AG09309 (cell line): ENCODE results near the gene NOC4L.
A peak's percentile ranks its signal among the peaks of the same experiment; 100 is the strongest.
"Not testable (repeated sequence)": the region's sequence is repeated elsewhere in the genome, so short reads cannot be mapped to it uniquely, and the experiment has no call there.

Source experiments
- DNase-seq: peaks from one replicate; pipeline ENCODE4 v3.0.0-alpha.2; 2010; ENCODE audit warnings: low read depth
- H3K4me3 ChIP-seq: 2 replicates; pipeline ENCODE4 v1.5.1; 2011; ENCODE audit warnings: mild to moderate bottlenecking, low read depth, low read length, moderate library complexity; ENCODE audit not compliant: control insufficient read depth
- TF ChIP-seq, protein P1 (sequence below): IDR thresholded peaks from 2 replicates; pipeline ENCODE4 v1.5.1; 2011; ENCODE audit warnings: mild to moderate bottlenecking, low read depth, low read length, inconsistent platforms; ENCODE audit not compliant: insufficient read depth, control insufficient read depth; ENCODE audit errors: missing control alignments

NOC4L gene

DNA sequence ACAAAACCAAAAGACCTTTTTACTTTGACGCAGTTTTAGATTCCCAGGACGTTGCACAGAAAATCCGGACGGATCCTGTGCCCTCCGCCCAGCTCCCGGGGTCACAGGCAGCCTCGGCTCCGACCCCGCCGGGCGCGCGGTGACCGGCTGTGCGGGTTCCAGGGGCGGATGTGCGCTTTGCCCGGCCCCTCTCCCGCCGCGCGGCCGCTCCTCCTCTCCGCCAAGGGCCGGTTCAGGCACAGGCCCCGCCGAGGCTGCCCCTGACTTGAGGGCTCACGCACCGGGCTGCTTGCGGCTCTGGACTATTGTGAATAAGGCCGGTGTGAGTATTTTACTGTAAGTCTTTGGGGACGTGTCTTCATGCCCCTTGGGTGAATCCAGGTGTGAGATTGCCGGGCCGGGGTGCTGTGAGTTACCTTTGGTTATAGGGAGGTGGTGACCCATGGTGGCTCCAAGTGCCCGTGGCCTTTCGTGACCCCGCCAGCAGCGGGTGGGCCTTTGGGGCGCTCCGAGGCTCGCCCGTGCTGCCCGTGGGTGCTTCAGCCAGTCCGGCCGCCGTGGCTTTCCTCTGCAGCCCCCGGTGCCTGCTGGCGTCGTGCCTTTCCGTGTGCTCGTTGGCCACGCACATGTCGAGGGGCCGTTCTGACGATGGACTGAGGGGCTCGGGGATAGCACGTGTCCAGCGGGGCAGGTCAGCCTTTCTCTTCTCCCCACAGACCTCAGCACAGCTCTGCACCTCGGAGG, 45.9 kb downstream of the NOC4L start:
- DNase-seq = no peak
- peak overlapping the region; percentile 46 for H3K4me3 ChIP-seq

DNA sequence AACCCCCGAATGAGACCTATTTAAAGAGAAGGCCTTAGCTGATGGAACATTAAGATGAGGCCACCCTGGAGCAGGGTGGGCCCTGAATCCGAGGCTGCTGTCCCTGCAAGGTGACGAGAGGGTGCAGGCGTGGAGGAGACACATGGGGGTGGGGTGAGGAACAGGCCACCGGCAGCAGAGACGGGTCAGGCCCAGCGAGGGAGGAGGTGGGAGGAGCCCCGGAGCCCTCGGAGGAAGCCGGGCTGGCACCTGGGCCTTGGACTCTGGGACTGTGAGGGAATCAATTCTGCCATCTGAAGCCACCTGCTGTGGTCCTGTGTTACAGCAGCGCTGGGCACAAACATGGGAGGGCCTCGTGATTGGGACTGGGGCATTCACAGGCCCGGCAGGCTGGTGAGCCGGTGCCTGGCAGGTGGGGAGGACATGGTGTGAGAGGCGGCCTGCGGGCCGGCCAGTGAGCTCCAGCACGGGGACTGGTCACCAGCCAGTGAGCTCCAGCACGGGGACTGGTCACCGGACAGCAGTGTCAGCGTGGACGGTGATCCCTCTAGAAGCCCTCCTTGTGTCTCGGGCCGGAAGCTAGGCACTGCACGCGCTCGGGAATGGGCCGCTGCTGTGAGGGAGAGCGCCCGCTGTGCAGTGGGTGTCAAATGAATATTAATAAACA, 46.7 kb downstream of the NOC4L start:
- DNase-seq = no peak
- no peak overlapping the region for H3K4me3 ChIP-seq
- TF ChIP-seq, protein P1, sequence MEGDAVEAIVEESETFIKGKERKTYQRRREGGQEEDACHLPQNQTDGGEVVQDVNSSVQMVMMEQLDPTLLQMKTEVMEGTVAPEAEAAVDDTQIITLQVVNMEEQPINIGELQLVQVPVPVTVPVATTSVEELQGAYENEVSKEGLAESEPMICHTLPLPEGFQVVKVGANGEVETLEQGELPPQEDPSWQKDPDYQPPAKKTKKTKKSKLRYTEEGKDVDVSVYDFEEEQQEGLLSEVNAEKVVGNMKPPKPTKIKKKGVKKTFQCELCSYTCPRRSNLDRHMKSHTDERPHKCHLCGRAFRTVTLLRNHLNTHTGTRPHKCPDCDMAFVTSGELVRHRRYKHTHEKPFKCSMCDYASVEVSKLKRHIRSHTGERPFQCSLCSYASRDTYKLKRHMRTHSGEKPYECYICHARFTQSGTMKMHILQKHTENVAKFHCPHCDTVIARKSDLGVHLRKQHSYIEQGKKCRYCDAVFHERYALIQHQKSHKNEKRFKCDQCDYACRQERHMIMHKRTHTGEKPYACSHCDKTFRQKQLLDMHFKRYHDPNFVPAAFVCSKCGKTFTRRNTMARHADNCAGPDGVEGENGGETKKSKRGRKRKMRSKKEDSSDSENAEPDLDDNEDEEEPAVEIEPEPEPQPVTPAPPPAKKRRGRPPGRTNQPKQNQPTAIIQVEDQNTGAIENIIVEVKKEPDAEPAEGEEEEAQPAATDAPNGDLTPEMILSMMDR = no peak

More for the DNA sequence above, 45.9 kb downstream of the NOC4L start:
- TF ChIP-seq, protein P1 = no peak

DNA sequence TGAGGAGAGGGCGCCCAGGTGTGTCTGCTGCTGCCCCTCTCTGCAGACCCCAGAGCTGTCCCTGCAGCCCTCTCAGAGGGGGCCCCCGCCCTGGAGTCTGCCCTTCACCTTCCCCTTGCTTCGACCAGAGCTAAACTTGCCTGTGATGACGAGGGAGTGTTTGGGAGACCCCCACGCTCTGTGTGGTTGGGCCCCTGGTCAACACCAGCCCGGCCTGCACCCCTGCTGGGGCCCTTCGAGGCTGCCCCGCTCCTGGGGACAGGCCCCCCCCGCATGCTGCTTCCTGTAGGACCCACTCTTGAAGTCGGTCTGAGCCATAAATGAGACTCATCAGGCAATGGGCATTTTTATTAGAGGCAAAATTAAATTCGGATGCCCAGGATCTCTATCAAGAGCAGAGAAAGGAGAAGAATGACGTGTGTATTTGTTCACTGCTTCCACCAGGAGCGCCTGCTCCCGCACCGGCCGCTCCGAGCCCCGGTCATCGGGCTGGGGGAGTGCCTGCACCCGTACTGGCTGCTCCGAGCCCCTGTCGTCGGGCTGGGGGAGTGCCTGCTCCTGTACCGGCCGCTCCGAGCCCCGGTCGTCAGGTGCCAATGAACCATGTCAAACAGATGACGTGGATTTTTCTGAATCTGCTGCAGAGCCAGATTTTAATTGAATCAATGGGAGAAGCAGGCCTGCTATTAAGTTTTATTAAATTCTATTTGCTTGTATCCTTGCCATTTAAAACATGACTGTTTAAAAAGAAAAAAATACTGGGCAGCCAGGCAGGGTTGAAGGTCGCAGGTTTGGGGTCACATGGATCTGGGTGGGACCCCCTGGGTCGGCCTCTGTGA, 47.7 kb downstream of the NOC4L start:
- DNase-seq = no peak
- TF ChIP-seq, protein P1 = no peak
- H3K4me3 ChIP-seq = no peak overlapping the region

DNA sequence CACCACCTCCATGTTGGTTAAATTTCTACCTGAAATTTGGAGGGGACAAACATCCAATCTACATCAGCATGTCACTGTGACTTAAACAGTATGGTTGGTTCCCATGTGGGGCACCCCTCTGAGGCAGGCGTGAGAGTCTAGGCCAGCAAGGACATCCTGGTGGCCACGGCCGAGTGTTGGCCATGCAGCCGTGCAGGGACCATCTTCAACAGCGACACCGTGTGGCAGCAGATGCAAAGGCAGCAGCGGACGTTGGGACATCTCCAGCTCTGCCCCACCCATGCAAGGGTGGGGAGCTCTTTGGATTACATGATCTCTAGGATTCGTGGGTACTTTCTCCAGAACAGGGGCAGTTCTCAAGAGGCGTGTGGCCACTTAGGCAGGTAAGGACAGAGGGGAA, 49.8 kb downstream of the NOC4L start:
- H3K4me3 ChIP-seq = no peak overlapping the region
- DNase-seq = no peak
- TF ChIP-seq, protein P1 = peak; percentile 11

- no peak for DNase-seq
- H3K4me3 ChIP-seq = no peak overlapping the region
- TF ChIP-seq, protein P1 = no peak
Observed at GRCh38 chr12:132194556-132194955, 50.3 kb downstream of the NOC4L start.

DNA sequence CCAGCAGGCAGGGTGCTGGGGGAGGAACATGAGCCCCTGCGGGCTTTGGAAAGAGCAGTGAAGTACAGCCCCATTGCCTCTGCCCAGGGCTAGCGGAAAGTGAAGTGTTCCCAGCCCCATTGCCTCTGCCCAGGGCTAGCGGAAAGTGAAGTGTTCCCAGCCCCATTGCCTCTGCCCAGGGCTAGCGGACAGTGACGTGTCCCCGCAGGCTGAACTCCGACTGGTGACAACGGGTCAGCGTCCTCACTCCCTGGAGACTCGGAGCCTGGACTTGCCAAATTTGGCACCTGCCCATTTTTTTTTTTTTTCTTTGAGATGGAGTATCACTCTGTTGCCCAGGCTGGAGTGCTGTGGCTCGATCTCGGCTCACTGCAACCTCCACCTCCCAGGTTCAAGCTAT, 51.0 kb downstream of the NOC4L start:
- H3K4me3 ChIP-seq, DNase-seq: not testable (repeated sequence)
